HCT116 (cell line): ENCODE data around the gene SDK2. TPM values are rescaled to one million over a fixed set of nuclear protein-coding genes. Genes with fewer than 3 reads are reported as not detected.

Source experiments
- ATAC-seq: fragments of 200-7000 bp; cut with Tn5 transposase; 2 replicates; pipeline ENCODE4 v1.9.1; 2020; ENCODE audit warnings: mild to moderate bottlenecking, moderate library complexity
- BruUV-seq: library from RNA; stranded (reverse); fragments of 400-500 nt; replicated peaks from 2 replicates; lab custom pipeline; 2021; lab: Mats Ljungman, UMichigan
- CTCF ChIA-PET: fragments of 300-600 bp; sonication (Branson Sonifier 250); formaldehyde crosslinking; loops from one replicate; lab custom pipeline; 2021; ENCODE audit warnings: antibody characterized with exemption; lab: Charles Lee
- POLR2A ChIA-PET: fragments of 300-600, 350-600 bp; sonication (Branson Sonifier 250); formaldehyde crosslinking; loops from one replicate; lab custom pipeline; 2021; ENCODE audit warnings: antibody characterized with exemption; lab: Charles Lee
- RAD21 ChIA-PET, 2 experiments: fragments of 300-600 bp; sonication (Branson Sonifier 250); formaldehyde crosslinking; loops; one replicate each; lab custom pipeline; 2023; ENCODE audit warnings: low total read pairs in 2 of 2; ENCODE audit not compliant: uncharacterized antibody in 2 of 2, unreplicated experiment in 2 of 2, low non-redundant PET in 1 of 2; lab: Charles Lee
- DNase-seq: peaks from one replicate; pipeline ENCODE4 v3.0.0-alpha.2; 2010; ENCODE audit warnings: low read depth, low spot score
- H2AFZ ChIP-seq: fragments of 200-600 bp; shearing (Covaris generic), sonication (generic); 2 replicates; pipeline ENCODE4 v1.6.1; 2017; ENCODE audit warnings: low read depth, mixed run types, mixed read lengths, antibody characterized with exemption, low read length; ENCODE audit not compliant: poor library complexity, severe bottlenecking
- H3K27ac ChIP-seq: 2 replicates; pipeline ENCODE4 v1.5.1; 2012; ENCODE audit warnings: low read depth, low read length
- H3K27me3 ChIP-seq: fragments of 200-600 bp; sonication (generic); 2 replicates; pipeline ENCODE4 v1.6.1; 2016; ENCODE audit warnings: mixed run types, low read length, mixed read lengths; ENCODE audit not compliant: insufficient read depth
- H3K36me3 ChIP-seq, 2 experiments: fragments of 200-500 bp in 1 of 2; fragments of 200-600 bp in 1 of 2; sonication (Bioruptor generic) in 1 of 2; sonication (generic) in 1 of 2; 2 replicates each; pipeline versions ENCODE4 v1.5.1 to v1.6.1; 2014 to 2016; ENCODE audit warnings: low read length in 2 of 2, inconsistent platforms in 1 of 2, mixed read lengths in 1 of 2, mixed run types in 1 of 2; ENCODE audit not compliant: insufficient read depth in 2 of 2, control insufficient read depth in 1 of 2
- H3K4me1 ChIP-seq, 2 experiments: fragments of 200-600 bp in 1 of 2; sonication (generic) in 1 of 2; 2 replicates each; pipeline versions ENCODE4 v1.5.1 to v1.6.1; 2012 to 2017; ENCODE audit warnings: low read length in 2 of 2, inconsistent platforms in 1 of 2, mild to moderate bottlenecking in 1 of 2, mixed read lengths in 1 of 2, mixed run types in 1 of 2, moderate library complexity in 1 of 2; ENCODE audit not compliant: insufficient read depth in 2 of 2, control insufficient read depth in 1 of 2
- H3K4me2 ChIP-seq: fragments of 200-600 bp; sonication (generic); 2 replicates; pipeline ENCODE4 v1.6.1; 2017; ENCODE audit warnings: mixed run types, low read length, mixed read lengths
- H3K4me3 ChIP-seq, 2 experiments: fragments of 200-600 bp in 1 of 2; sonication (generic) in 1 of 2; replicated peaks in 1 of 2; 2 replicates each; pipeline ENCODE4 v1.5.1; 2011 to 2016; ENCODE audit warnings: low read length in 2 of 2, control low read depth in 1 of 2, low read depth in 1 of 2, mild to moderate bottlenecking in 1 of 2, mixed read lengths in 1 of 2, mixed run types in 1 of 2
- H3K79me2 ChIP-seq: fragments of 200-600 bp; sonication (generic); 2 replicates; pipeline ENCODE4 v1.6.1; 2017; ENCODE audit warnings: mild to moderate bottlenecking, mixed run types, low read length, moderate library complexity, mixed read lengths; ENCODE audit not compliant: insufficient read depth
- H3K9ac ChIP-seq: fragments of 200-600 bp; sonication (generic); 2 replicates; pipeline ENCODE4 v1.6.1; 2016; ENCODE audit warnings: low read length, mixed read lengths
- H3K9me2 ChIP-seq: fragments of 200-600 bp; sonication (generic), shearing (Covaris generic); 2 replicates; pipeline ENCODE4 v1.6.1; 2017; ENCODE audit warnings: mixed run types, mild to moderate bottlenecking, moderate library complexity; ENCODE audit not compliant: insufficient read depth
- H3K9me3 ChIP-seq, 2 experiments: fragments of 200-500 bp in 1 of 2; fragments of 200-600 bp in 1 of 2; sonication (Bioruptor generic) in 1 of 2; sonication (generic) in 1 of 2; 2 replicates each; pipeline ENCODE4 v1.6.1; 2014 to 2017; ENCODE audit warnings: low read length in 2 of 2, mixed read lengths in 2 of 2, inconsistent platforms in 1 of 2, low read depth in 1 of 2, mild to moderate bottlenecking in 1 of 2, mixed run types in 1 of 2, moderate library complexity in 1 of 2; ENCODE audit not compliant: control insufficient read depth in 1 of 2, insufficient read depth in 1 of 2
- H4K20me1 ChIP-seq: fragments of 200-600 bp; sonication (generic), shearing (Covaris generic); 2 replicates; pipeline ENCODE4 v1.6.1; 2017; ENCODE audit warnings: mixed run types, mild to moderate bottlenecking, moderate library complexity; ENCODE audit not compliant: insufficient read depth
- CBX3 ChIP-seq: IDR thresholded peaks from 2 replicates; pipeline ENCODE4 v1.6.1; 2012; ENCODE audit warnings: low read depth
- CEBPB ChIP-seq: IDR thresholded peaks from 2 replicates; pipeline ENCODE4 v1.6.1; 2012; ENCODE audit warnings: low read depth
- CTCF ChIP-seq, 3 experiments: fragments of 200-600 bp in 1 of 3; sonication (generic) in 1 of 3; IDR thresholded peaks in 2 of 3; conservative IDR thresholded peaks in 1 of 3; 2 replicates each; pipeline ENCODE4 v1.5.1; 2012 to 2017; ENCODE audit warnings: low read depth in 2 of 3, low read length in 2 of 3, antibody characterized with exemption in 1 of 3, borderline replicate concordance in 1 of 3, control low read depth in 1 of 3, mild to moderate bottlenecking in 1 of 3, mixed read lengths in 1 of 3, mixed run types in 1 of 3, moderate library complexity in 1 of 3; ENCODE audit not compliant: insufficient read depth in 1 of 3
- EZH2 ChIP-seq: fragments of 200-600 bp; sonication (generic); IDR thresholded peaks from 2 replicates; pipeline ENCODE4 v1.6.1; 2017; ENCODE audit warnings: antibody characterized with exemption, mixed run types
- EZH2phosphoT487 ChIP-seq: fragments of 200-600 bp; IDR thresholded peaks from 2 replicates; pipeline ENCODE4 v1.6.1; 2018; ENCODE audit warnings: antibody characterized with exemption, borderline replicate concordance
- FOSL1 ChIP-seq: IDR thresholded peaks from 2 replicates; pipeline ENCODE4 v1.6.1; 2012; ENCODE audit warnings: low read depth
- MAX ChIP-seq: IDR thresholded peaks from 2 replicates; pipeline ENCODE4 v1.6.1; 2012
- POLR2A ChIP-seq: IDR thresholded peaks from 2 replicates; pipeline ENCODE4 v1.7.0; 2011; ENCODE audit warnings: borderline replicate concordance; ENCODE audit not compliant: insufficient read depth, insufficient read length; ENCODE audit errors: extremely low read depth
- RAD21 ChIP-seq: IDR thresholded peaks from 2 replicates; pipeline ENCODE4 v1.6.1; 2012; ENCODE audit warnings: low read depth, mild to moderate bottlenecking
- REST ChIP-seq: IDR thresholded peaks from 2 replicates; pipeline ENCODE4 v1.6.1; 2012; ENCODE audit warnings: low read depth
- SRF ChIP-seq: IDR thresholded peaks from 2 replicates; pipeline ENCODE4 v1.6.1; 2012; ENCODE audit warnings: low read depth
- ZFX ChIP-seq: fragments of 450-650 bp; IDR thresholded peaks from 2 replicates; pipeline ENCODE4 v1.6.1; 2017
- ZNF274 ChIP-seq: fragments of 200-500 bp; sonication (Bioruptor generic); IDR thresholded peaks from 2 replicates; pipeline ENCODE4 v1.6.1; 2014; ENCODE audit warnings: mild to moderate bottlenecking, low read depth, low read length, inconsistent platforms
- intact Hi-C: fragments of 100-400 bp; cut with micrococcal nuclease; formaldehyde crosslinking; loops from 2 replicates; pipeline ENCODE4 v1.10.0; 2022
- total RNA-seq: library from RNA; stranded (reverse); gene quantifications from one replicate; pipeline ENCODE4 v1.2.1, GENCODE V29; 2021; ENCODE audit not compliant: unreplicated experiment
- TF ChIP-seq, protein P1 (sequence below): IDR thresholded peaks from 2 replicates; pipeline ENCODE4 v1.6.1; 2012

The SDK2 gene
- total RNA-seq, 1 experiment from 2014 or later: 0.10 TPM

DNA sequence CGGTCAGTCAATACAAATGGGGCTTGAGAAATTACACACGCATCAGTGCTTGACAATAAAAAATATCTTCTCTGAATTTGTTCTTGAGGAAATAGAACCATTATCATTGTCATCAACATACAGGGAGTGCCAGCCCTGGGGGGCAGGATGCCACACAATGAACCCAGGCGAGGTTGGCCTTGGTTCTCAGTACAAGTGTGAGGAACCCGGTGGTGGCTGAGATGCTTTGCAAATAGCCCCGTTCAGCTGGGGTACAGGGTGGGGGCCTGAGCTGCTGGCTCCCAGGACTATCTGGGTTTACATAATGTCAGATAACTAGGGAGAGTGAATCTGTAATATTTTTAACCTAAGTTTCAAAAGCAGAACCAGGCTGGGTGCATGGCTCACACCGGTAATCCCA, 219.7 kb downstream of the SDK2 start:
- no peak for TF ChIP-seq EZH2
- CTCF ChIA-PET: no interaction called here
- intact Hi-C loops: loop anchor here (5.0 kb wide), 1 partner anchor 697 kb away; no protein-coding TSS in a partner anchor
- H3K9me2 ChIP-seq: no peaks in the 10 kb centered on the region
- no peak for DNase-seq
- H3K27me3 ChIP-seq: no peaks in the 10 kb centered on the region
- no peak overlapping the region for H3K9ac ChIP-seq
- H3K4me1 ChIP-seq: peaks cover 6 to 17% of the 10 kb centered on the region in 2 experiments; a peak in 3 of 4 replicates
- ATAC-seq: no peak
- no peaks in the 10 kb centered on the region for H4K20me1 ChIP-seq
- H2AFZ ChIP-seq: no peak overlapping the region
- POLR2A ChIA-PET: no interaction called here
- H3K4me2 ChIP-seq: no peak overlapping the region
- no peak overlapping the region for H3K4me3 ChIP-seq
- H3K79me2 ChIP-seq: no peaks in the 10 kb centered on the region
- H3K27ac ChIP-seq: no peak overlapping the region
- H3K36me3 ChIP-seq: no peaks in the 10 kb centered on the region
- RAD21 ChIA-PET: no interaction called here
- no TSS peak for BruUV-seq
- H3K9me3 ChIP-seq: no peaks in the 10 kb centered on the region

DNA sequence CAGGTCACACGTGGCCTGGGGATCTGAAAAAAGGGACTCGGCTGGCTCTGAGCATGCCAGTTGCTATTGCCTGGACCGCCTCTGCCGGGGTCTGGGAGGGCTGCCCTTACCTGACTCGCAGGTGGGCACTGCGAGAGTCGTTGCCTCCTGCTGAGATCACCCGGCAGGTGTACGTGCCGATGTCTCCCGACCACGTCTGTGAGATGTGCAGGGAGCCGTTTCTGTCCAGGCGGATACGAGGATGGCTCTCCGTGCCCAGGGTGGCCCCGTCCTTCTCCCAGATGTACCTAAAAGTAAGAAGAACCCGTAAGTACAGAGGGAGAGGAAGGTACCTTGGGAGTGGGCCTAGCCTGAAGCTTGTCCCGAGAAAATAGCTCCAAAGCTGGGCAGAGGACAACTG, 220.4 kb downstream of the SDK2 start:
- H3K4me2 ChIP-seq: no peak overlapping the region
- H3K27ac ChIP-seq: no peak overlapping the region
- DNase-seq: no peak
- no peaks in the 10 kb centered on the region for H4K20me1 ChIP-seq
- no peaks in the 10 kb centered on the region for H3K27me3 ChIP-seq
- H3K36me3 ChIP-seq: no peaks in the 10 kb centered on the region
- TF ChIP-seq POLR2A: no peak
- no peak for TF ChIP-seq CBX3
- TF ChIP-seq FOSL1: no peak
- TF ChIP-seq, protein P1, sequence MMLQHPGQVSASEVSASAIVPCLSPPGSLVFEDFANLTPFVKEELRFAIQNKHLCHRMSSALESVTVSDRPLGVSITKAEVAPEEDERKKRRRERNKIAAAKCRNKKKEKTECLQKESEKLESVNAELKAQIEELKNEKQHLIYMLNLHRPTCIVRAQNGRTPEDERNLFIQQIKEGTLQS: no peak
- no peak for TF ChIP-seq CEBPB
- no peak for TF ChIP-seq CTCF (IDR thresholded peaks at IDR 0.05 in 2 of 3, conservative IDR thresholded peaks at IDR 0.05 in 1 of 3; ENCODE audit: borderline replicate concordance in 1 of 3, insufficient read depth in 1 of 3, low read depth in 2 of 3, low read length in 2 of 3)
- TF ChIP-seq REST: no peak
- no peak for TF ChIP-seq SRF
- TF ChIP-seq MAX: no peak
- TF ChIP-seq EZH2: no peak
- no peak for TF ChIP-seq RAD21
- no peak for TF ChIP-seq ZNF274
- TF ChIP-seq EZH2phosphoT487: no peak
- TF ChIP-seq ZFX: no peak
- H3K4me1 ChIP-seq: peaks cover 6 to 15% of the 10 kb centered on the region in 2 experiments; a peak in 3 of 4 replicates
- H3K9me2 ChIP-seq: no peaks in the 10 kb centered on the region
- intact Hi-C loops: loop anchor here (5.0 kb wide), 1 partner anchor 697 kb away; no protein-coding TSS in a partner anchor
- no peak overlapping the region for H2AFZ ChIP-seq
- ChIA-PET RAD21 (no interaction called here), CTCF (no interaction called here), POLR2A (interaction anchor here (0.6 kb wide), 1 partner anchor 48 kb away, joined by 3 read pairs; no protein-coding TSS in a partner anchor)
- no peaks in the 10 kb centered on the region for H3K9me3 ChIP-seq
- H3K79me2 ChIP-seq: no peaks in the 10 kb centered on the region
- BruUV-seq: no TSS peak
- H3K4me3 ChIP-seq: no peak overlapping the region
- H3K9ac ChIP-seq: no peak overlapping the region
- no peak for ATAC-seq
